GM10248 (cell line): ENCODE measurements around the gene IRF2BP2.

Source experiments
- CTCF ChIA-PET: fragments of 300-600 bp; sonication (Branson Sonifier 250); formaldehyde crosslinking; extraction: SDS; loops from one replicate; lab custom pipeline; 2021; ENCODE audit warnings: antibody characterized with exemption; lab: Yijun Ruan, JAX
- POLR2A ChIA-PET: fragments of 350-650 bp; sonication (Branson Sonifier 250); formaldehyde crosslinking; extraction: SDS; loops from one replicate; lab custom pipeline; 2020; ENCODE audit warnings: antibody characterized with exemption; lab: Yijun Ruan, JAX
- DNase-seq: peaks from one replicate; pipeline ENCODE4 v3.0.0; 2012; ENCODE audit errors: extremely low spot score
- TF ChIP-seq, protein P1 (sequence below): IDR thresholded peaks from 2 replicates; pipeline ENCODE4 v1.5.1; 2012; ENCODE audit warnings: mild to moderate bottlenecking, low read depth; ENCODE audit errors: extremely low read depth, missing control alignments, control extremely low read depth

IRF2BP2 gene

DNA sequence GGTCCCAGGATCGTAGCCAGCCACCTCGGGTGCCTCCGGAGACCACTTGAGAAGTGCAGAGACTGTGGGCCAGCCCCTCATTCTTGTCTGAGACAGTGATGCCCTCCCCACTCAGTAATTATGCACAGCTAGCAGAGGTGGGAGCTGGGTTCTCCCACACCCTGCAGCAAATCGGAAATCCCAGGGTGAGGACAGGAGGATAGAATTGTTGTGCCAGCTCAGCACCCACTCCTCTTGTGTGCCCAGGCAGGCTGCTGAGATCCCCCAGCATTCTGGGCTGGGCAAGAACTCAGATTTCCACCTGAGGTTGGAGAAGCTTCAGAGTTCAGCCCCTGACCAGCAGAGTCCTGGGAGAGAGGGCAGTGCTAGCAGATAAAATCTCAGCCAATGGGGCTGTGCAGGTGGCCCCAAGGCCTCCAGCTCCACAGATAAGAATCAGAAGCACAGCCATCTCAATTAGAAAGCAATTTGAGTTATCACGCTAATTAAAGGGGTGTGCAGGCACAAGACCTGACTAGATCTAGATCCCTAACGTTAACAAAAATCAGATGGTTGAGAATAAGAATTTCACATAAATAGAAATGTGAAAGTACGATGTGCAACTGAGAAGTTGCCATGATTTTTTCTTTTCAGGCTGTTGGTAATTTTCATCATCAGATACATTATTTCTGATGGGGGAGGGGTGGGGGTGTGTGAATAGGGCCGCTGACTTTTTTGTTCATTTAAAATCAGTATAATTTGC lies 45.5 kb upstream of the IRF2BP2 start:
- TF ChIP-seq, protein P1, sequence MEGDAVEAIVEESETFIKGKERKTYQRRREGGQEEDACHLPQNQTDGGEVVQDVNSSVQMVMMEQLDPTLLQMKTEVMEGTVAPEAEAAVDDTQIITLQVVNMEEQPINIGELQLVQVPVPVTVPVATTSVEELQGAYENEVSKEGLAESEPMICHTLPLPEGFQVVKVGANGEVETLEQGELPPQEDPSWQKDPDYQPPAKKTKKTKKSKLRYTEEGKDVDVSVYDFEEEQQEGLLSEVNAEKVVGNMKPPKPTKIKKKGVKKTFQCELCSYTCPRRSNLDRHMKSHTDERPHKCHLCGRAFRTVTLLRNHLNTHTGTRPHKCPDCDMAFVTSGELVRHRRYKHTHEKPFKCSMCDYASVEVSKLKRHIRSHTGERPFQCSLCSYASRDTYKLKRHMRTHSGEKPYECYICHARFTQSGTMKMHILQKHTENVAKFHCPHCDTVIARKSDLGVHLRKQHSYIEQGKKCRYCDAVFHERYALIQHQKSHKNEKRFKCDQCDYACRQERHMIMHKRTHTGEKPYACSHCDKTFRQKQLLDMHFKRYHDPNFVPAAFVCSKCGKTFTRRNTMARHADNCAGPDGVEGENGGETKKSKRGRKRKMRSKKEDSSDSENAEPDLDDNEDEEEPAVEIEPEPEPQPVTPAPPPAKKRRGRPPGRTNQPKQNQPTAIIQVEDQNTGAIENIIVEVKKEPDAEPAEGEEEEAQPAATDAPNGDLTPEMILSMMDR, result no peak
- ChIA-PET CTCF (interaction anchor here (0.8 kb wide), 1 partner anchor 16 kb away, joined by 3 read pairs; no protein-coding TSS in a partner anchor), POLR2A (no interaction called here)
- DNase-seq, result no peak

DNA sequence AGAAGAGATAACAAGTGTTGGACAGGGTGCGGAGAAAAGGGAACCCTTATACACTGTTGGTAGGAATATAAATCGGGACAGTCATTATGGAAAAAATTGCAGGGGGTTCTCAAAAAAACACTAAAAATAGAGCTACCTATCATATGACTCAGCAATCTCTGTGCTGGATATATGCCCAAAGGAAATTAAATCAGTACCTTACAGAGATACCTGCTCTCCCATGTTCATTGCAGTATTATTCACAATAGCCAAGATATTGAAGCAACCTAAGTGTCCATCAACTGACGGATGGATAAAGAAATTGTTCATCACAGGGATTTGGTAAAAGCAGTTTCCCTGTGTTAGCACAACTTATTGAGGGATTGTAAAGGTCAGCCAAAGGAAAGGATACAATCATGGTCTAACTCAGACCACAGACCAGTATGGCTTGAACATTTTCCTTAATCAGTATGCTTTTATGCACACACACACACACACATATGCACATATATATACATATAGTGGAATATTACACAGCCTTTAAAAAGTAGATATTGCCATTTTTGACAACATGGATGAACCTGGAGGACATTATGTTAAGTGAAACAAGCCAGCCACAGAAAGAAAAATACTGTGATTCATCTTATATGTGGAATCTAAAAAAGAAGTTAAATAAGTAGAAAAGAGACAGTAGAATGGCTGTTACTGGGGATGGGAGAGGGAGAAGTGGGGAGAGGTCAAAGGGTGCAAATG lies 44.2 kb upstream of the IRF2BP2 start:
- TF ChIP-seq, protein P1, result no peak
- ChIA-PET POLR2A (no interaction called here), CTCF (no interaction called here)
- DNase-seq, result no peak

DNA sequence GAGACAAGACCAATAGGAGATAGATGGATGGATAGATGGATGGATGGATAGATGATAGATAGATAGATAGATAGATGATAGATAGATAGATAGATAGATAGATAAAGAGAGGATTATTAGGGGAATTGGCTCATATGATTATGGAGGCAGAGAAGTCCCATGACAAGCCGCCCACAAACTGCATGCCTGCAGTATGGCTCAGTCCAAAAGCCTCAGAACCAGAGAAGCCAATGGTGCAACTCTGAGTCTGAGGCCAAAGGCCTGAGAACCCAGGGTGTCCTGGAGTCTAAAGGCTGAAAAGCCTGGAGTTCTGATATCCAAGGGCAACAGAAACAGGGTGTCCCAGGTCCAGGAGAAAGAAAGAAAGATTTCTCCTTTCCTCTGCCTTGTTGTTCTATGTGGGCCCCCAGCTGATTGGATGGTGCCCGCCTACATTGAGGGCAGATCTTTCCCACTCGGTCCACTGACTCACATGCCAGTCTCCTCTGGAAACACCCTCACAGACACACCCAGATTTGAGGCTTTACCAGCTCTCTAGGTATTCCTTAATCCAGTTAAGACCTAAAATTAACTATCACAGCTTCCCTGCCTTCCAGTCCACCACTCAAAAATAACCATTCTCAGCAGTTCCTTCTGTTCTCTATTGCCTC lies 39.6 kb upstream of the IRF2BP2 start:
- no peak for DNase-seq
- TF ChIP-seq, protein P1, result no peak
- ChIA-PET CTCF (interaction anchor here (1.1 kb wide), 1 partner anchor 28 kb away, joined by 3 read pairs; no protein-coding TSS in a partner anchor), POLR2A (no interaction called here)

DNA sequence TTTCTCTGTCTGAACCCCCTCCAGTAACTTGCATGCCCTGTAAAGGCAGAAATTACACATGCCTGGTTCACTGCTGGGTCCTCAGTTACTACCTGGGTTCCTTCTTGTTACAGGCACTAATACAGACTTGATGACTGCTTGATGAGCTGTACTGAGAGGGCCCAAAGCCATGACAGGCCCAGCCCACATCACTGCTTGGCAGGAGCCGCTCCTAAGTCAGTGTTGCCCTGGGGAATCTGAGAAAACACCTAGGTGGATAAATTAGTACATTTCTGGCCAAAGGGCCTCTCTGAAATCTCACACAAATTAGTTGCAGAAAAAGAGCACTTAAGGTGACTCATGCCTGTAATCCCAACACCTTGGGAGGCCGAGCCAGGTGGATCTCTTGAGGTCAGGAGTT lies 37.8 kb upstream of the IRF2BP2 start:
- CTCF ChIA-PET, result interaction anchor here (1.0 to 1.6 kb wide), 2 partner anchors 10 to 36 kb away, joined by 3 read pairs; no protein-coding TSS in a partner anchor
- POLR2A ChIA-PET, result no interaction called here
- TF ChIP-seq, protein P1, result no peak
- DNase-seq, result no peak

DNA sequence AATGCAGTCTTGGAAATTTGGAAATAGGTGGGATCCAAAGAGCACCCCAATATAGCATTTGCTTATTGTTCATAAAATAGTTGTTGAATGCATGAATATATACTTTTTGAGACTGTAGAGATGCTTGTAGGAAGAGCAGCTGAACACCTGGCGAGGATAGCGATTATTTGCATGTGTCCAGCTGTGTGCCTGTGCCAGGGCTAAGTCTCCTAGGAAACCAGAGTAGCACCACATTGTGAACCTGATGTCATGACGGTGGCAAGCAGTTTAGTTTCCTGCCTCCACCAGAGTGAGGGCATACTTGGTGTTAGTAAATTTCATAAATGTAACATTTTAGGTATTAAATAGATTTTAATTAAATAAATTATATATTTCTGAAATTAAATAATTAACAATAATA lies 37.3 kb upstream of the IRF2BP2 start:
- ChIA-PET CTCF (interaction anchor here (1.0 to 1.6 kb wide), 2 partner anchors 10 to 35 kb away, joined by 3 read pairs; no protein-coding TSS in a partner anchor), POLR2A (no interaction called here)
- TF ChIP-seq, protein P1, result no peak
- DNase-seq, result no peak

DNA sequence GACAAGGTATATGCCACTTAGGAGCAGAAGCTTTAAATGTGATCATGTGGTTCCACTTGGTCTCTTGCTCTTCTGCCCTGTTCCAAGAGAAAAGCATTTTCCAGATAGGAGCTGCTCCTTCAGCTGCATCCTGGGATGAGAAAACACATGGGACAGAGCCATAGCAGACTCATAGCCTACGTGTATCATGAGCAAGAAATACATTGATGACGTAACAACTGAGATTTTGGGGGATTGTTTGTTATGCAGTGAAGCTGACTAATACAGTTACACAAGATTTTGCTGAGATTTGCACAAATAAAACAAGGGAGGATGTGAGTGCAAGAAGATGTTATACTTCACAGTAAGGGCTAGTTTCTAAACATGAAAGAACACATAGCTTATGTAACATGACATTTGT lies 36.0 kb upstream of the IRF2BP2 start:
- TF ChIP-seq, protein P1, result no peak
- ChIA-PET POLR2A (no interaction called here), CTCF (no interaction called here)
- no peak for DNase-seq
